Keratinocyte (primary cell): ENCODE data around the gene SLC44A3. TPM values are rescaled to one million over a fixed set of nuclear protein-coding genes. Genes with fewer than 3 reads are reported as not detected.

Source experiments
- DNase-seq: peaks from one replicate; pipeline ENCODE4 v3.0.0-alpha.2; 2011; ENCODE audit warnings: low read depth, missing footprints, low spot score
- FAIRE-seq: peaks from 2 replicates; lab custom pipeline; 2011; peaks lifted over from hg19 to GRCh38; lab: Jason Lieb, UNC
- H2AFZ ChIP-seq: 2 replicates; pipeline ENCODE4 v1.6.0; 2012; ENCODE audit warnings: low read length, control low read depth, inconsistent platforms; ENCODE audit not compliant: control insufficient read depth
- H3K27ac ChIP-seq: 2 replicates; pipeline ENCODE4 v1.5.1; 2011; ENCODE audit warnings: low read length; ENCODE audit not compliant: control insufficient read depth, insufficient read depth
- H3K27me3 ChIP-seq: 3 replicates; pipeline ENCODE4 v1.6.0; 2011; ENCODE audit warnings: low read length; ENCODE audit not compliant: control insufficient read depth, insufficient read depth; ENCODE audit errors: extremely low read depth
- H3K36me3 ChIP-seq, 2 experiments: 2 replicates in 1 of 2; 3 replicates in 1 of 2; pipeline ENCODE4 v1.5.1; 2011; ENCODE audit warnings: low read length in 2 of 2, mild to moderate bottlenecking in 1 of 2; ENCODE audit not compliant: control insufficient read depth in 2 of 2, insufficient read depth in 2 of 2; ENCODE audit errors: extremely low read depth in 1 of 2
- H3K4me1 ChIP-seq: 3 replicates; pipeline ENCODE4 v1.5.1; 2011; ENCODE audit warnings: low read length; ENCODE audit not compliant: control insufficient read depth, insufficient read depth; ENCODE audit errors: extremely low read depth
- H3K4me2 ChIP-seq: 3 replicates; pipeline ENCODE4 v1.6.0; 2011; ENCODE audit warnings: low read depth, low read length; ENCODE audit not compliant: control insufficient read depth, insufficient read depth; ENCODE audit errors: extremely low read depth
- H3K4me3 ChIP-seq, 3 experiments: fragments of 200-600 bp in 1 of 3; sonication (generic) in 1 of 3; 2 replicates in 2 of 3; 3 replicates in 1 of 3; pipeline ENCODE4 v1.5.1; 2011 to 2016; ENCODE audit warnings: low read length in 3 of 3, mild to moderate bottlenecking in 3 of 3, control low read depth in 2 of 3, inconsistent platforms in 1 of 3, low read depth in 1 of 3, mixed read lengths in 1 of 3, mixed run types in 1 of 3, moderate library complexity in 1 of 3; ENCODE audit not compliant: control insufficient read depth in 2 of 3, insufficient read depth in 2 of 3; ENCODE audit errors: extremely low read depth in 1 of 3
- H3K79me2 ChIP-seq: 2 replicates; pipeline ENCODE4 v1.6.0; 2012; ENCODE audit warnings: low read length; ENCODE audit not compliant: control insufficient read depth, insufficient read depth
- H3K9ac ChIP-seq: 3 replicates; pipeline ENCODE4 v1.6.0; 2011; ENCODE audit warnings: low read length; ENCODE audit not compliant: control insufficient read depth, insufficient read depth; ENCODE audit errors: extremely low read depth
- H3K9me1 ChIP-seq: 3 replicates; pipeline ENCODE4 v1.6.0; 2011; ENCODE audit warnings: low read length; ENCODE audit not compliant: control insufficient read depth, insufficient read depth; ENCODE audit errors: extremely low read depth
- H3K9me3 ChIP-seq: 2 replicates; pipeline ENCODE4 v1.5.1; 2012; ENCODE audit warnings: low read depth, low read length; ENCODE audit not compliant: control insufficient read depth
- H4K20me1 ChIP-seq: 3 replicates; pipeline ENCODE4 v1.6.0; 2011; ENCODE audit warnings: low read length; ENCODE audit not compliant: control insufficient read depth, insufficient read depth; ENCODE audit errors: extremely low read depth
- EZH2 ChIP-seq: IDR thresholded peaks from one replicate; pipeline ENCODE4 v1.6.1; 2012; ENCODE audit warnings: inconsistent platforms, mild to moderate bottlenecking, low read length, moderate library complexity
- dilution Hi-C: fragments of 300-500 bp; cut with MboI; formaldehyde crosslinking; loops from one replicate; pipeline ENCODE4 v1.7.0; 2020; ENCODE audit warnings: low sequenced_read_pairs; ENCODE audit not compliant: extremely low pct_ligation_motif_present
- polyA plus RNA-seq, 5 experiments: library from polyadenylated mRNA; depleted of rRNA in 3 of 5; stranded (reverse) in 3 of 5; stranded (forward) in 1 of 5; unstranded in 1 of 5; fragments of >200 nt; gene quantifications; 1 replicate in 1 of 5; 2 replicates in 3 of 5; 3 replicates in 1 of 5; pipeline versions ENCODE4 v1.2.1 to v1.2.3, GENCODE V29; 2011 to 2012; ENCODE audit warnings: missing spikeins in 2 of 5, low read depth in 1 of 5, low replicate concordance in 1 of 5
- TF ChIP-seq, protein P1 (sequence below), 3 experiments: IDR thresholded peaks in 1 of 3; conservative IDR thresholded peaks in 1 of 3; optimal IDR thresholded peaks in 1 of 3; 2 replicates in 2 of 3; 3 replicates in 1 of 3; pipeline versions ENCODE3 to v1.5.1; 2011; ENCODE audit warnings: low read length in 3 of 3, mild to moderate bottlenecking in 3 of 3, moderate library complexity in 2 of 3, control low read depth in 1 of 3, inconsistent platforms in 1 of 3; ENCODE audit not compliant: insufficient read depth in 2 of 3; ENCODE audit errors: extremely low read depth in 1 of 3

Gene SLC44A3
- polyA plus RNA-seq, 1 donor (not counting 4 experiments of a cell fraction or from before 2014, with no cell fraction given): 7.3 TPM

DNA sequence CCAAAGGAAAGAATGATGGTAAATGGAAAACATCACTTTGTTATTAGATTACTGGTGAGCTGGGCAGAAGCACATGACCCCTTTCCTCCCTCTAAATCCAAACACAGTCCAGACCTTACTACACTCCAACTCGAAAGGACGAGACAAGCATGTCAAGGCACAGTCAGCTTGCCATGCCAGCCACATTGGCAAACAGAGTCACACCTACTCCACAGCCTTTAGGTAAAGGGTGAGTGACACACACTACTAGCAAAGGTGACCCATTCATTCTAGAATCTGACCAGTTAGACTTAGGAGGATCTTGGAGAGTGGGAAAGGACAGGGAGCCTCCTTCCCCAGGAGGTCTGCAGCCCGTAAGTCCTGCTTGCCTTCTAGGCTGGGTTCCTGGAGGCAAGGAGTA lies 3.0 kb downstream of the SLC44A3 start:
- Histone ChIP-seq H3K27ac (no peak overlapping the region), H3K9ac (no peak overlapping the region), H3K27me3 (no peaks in the 10 kb centered on the region), H3K36me3 (peaks cover 0 to 2% of the 10 kb centered on the region in 2 experiments), H2AFZ (peak overlapping the region; percentile 10), H3K4me2 (no peak overlapping the region), H3K4me3 (no peak overlapping the region), H3K79me2 (no peaks in the 10 kb centered on the region), H4K20me1 (no peaks in the 10 kb centered on the region), H3K9me1 (no peaks in the 10 kb centered on the region), H3K9me3 (no peaks in the 10 kb centered on the region), H3K4me1 (peaks cover 16% of the 10 kb centered on the region)
- FAIRE-seq (no peak), DNase-seq (no peak)
- dilution Hi-C loops: no loop called here
- no peak for TF ChIP-seq EZH2
- TF ChIP-seq, protein P1, sequence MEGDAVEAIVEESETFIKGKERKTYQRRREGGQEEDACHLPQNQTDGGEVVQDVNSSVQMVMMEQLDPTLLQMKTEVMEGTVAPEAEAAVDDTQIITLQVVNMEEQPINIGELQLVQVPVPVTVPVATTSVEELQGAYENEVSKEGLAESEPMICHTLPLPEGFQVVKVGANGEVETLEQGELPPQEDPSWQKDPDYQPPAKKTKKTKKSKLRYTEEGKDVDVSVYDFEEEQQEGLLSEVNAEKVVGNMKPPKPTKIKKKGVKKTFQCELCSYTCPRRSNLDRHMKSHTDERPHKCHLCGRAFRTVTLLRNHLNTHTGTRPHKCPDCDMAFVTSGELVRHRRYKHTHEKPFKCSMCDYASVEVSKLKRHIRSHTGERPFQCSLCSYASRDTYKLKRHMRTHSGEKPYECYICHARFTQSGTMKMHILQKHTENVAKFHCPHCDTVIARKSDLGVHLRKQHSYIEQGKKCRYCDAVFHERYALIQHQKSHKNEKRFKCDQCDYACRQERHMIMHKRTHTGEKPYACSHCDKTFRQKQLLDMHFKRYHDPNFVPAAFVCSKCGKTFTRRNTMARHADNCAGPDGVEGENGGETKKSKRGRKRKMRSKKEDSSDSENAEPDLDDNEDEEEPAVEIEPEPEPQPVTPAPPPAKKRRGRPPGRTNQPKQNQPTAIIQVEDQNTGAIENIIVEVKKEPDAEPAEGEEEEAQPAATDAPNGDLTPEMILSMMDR (optimal IDR thresholded peaks at IDR 0.05 in 1 of 3, IDR thresholded peaks at IDR 0.05 in 1 of 3, conservative IDR thresholded peaks at IDR 0.05 in 1 of 3; ENCODE audit: extremely low read depth in 1 of 3, insufficient read depth in 2 of 3, low read length in 3 of 3): no peak

GRCh38 chr1:94825936-94826335 lies 5.8 kb downstream of the SLC44A3 start:
- H3K4me2 ChIP-seq: no peak overlapping the region
- peaks cover 0 to 2% of the 10 kb centered on the region in 2 experiments for H3K36me3 ChIP-seq
- H3K9me1 ChIP-seq: no peaks in the 10 kb centered on the region
- peaks cover 11% of the 10 kb centered on the region for H3K4me1 ChIP-seq
- dilution Hi-C loops: no loop called here
- H2AFZ ChIP-seq: no peak overlapping the region
- no peak overlapping the region for H3K4me3 ChIP-seq
- H4K20me1 ChIP-seq: no peaks in the 10 kb centered on the region
- H3K9me3 ChIP-seq: no peaks in the 10 kb centered on the region
- H3K27me3 ChIP-seq: no peaks in the 10 kb centered on the region
- no peaks in the 10 kb centered on the region for H3K79me2 ChIP-seq
- DNase-seq: no peak
- H3K27ac ChIP-seq: no peak overlapping the region
- no peak overlapping the region for H3K9ac ChIP-seq
- no peak for FAIRE-seq
- TF ChIP-seq, protein P1 (optimal IDR thresholded peaks at IDR 0.05 in 1 of 3, IDR thresholded peaks at IDR 0.05 in 1 of 3, conservative IDR thresholded peaks at IDR 0.05 in 1 of 3; ENCODE audit: extremely low read depth in 1 of 3, insufficient read depth in 2 of 3, low read length in 3 of 3): no peak
- no peak for TF ChIP-seq EZH2
